ENCODE measurements around the gene MRO.

- TF ChIP-seq ZBTB33 (IDR thresholded peaks at IDR 0.05; ENCODE audit: extremely low read depth, insufficient replicate concordance, low read length): no peak
- no peak for TF ChIP-seq POLR2AphosphoS5 (IDR thresholded peaks at IDR 0.05; ENCODE audit: low read depth, low read length)
- no peak for TF ChIP-seq JUND (IDR thresholded peaks at IDR 0.05)
- no peak for TF ChIP-seq MAX (IDR thresholded peaks at IDR 0.05)
- no peak for TF ChIP-seq REST (IDR thresholded peaks at IDR 0.05; ENCODE audit: low read depth)
- no peak for TF ChIP-seq CTCF (IDR thresholded peaks at IDR 0.05 in 2 of 3, conservative IDR thresholded peaks at IDR 0.05 in 1 of 3; ENCODE audit: borderline replicate concordance in 1 of 3, insufficient read depth in 1 of 3, low read depth in 2 of 3, low read length in 2 of 3)
- no peak for TF ChIP-seq FOSL1 (IDR thresholded peaks at IDR 0.05; ENCODE audit: low read depth)
- no peak for TF ChIP-seq SRF (IDR thresholded peaks at IDR 0.05; ENCODE audit: low read depth)
- TF ChIP-seq ELF1 (IDR thresholded peaks at IDR 0.05; ENCODE audit: borderline replicate concordance, low read depth): no peak
- TF ChIP-seq ZNF274 (IDR thresholded peaks at IDR 0.05; ENCODE audit: low read depth, low read length): no peak
- no peak for TF ChIP-seq POLR2A (IDR thresholded peaks at IDR 0.05; ENCODE audit: borderline replicate concordance, extremely low read depth, insufficient read depth, insufficient read length)
- TF ChIP-seq TCF7L2 (IDR thresholded peaks at IDR 0.05; ENCODE audit: borderline replicate concordance, extremely low read depth, insufficient read depth, insufficient read length): no peak
- no peak for TF ChIP-seq YY1 (IDR thresholded peaks at IDR 0.05; ENCODE audit: extremely low read depth, insufficient replicate concordance, low read depth, low read length)
Measured at GRCh38 chr18:50839341-50839740, 19.5 kb upstream of the MRO start.

Measured in HCT116 (cell line).